ENCODE data around the gene BRS3. TPM values are rescaled to one million over a fixed set of nuclear protein-coding genes. Genes with fewer than 3 reads are reported as not detected.

The BRS3 gene
- polyA plus RNA-seq, 1 donor (not counting 4 experiments of a cell fraction or from before 2014, with no cell fraction given): not detected

- no peaks in the 10 kb centered on the region for H4K20me1 ChIP-seq (ENCODE audit: control insufficient read depth, extremely low read depth, insufficient read depth, low read length)
Measured at GRCh38 chrX:136491832-136492231, 4.1 kb downstream of the BRS3 start.

GRCh38 chrX:136493011-136493410 lies 5.3 kb downstream of the BRS3 start:
- Histone ChIP-seq H3K36me3 (ENCODE audit: control insufficient read depth in 2 of 2, extremely low read depth in 1 of 2, insufficient read depth in 2 of 2, low read length in 2 of 2) (no peaks in the 10 kb centered on the region), H3K4me3 (ENCODE audit: control insufficient read depth in 2 of 3, extremely low read depth in 1 of 3, insufficient read depth in 2 of 3, low read depth in 1 of 3, low read length in 3 of 3) (no peak overlapping the region), H2AFZ (ENCODE audit: control insufficient read depth, low read length) (no peak overlapping the region), H3K4me2 (ENCODE audit: control insufficient read depth, extremely low read depth, insufficient read depth, low read depth, low read length) (no peak overlapping the region), H3K27me3 (ENCODE audit: control insufficient read depth, extremely low read depth, insufficient read depth, low read length) (no peaks in the 10 kb centered on the region), H3K9ac (ENCODE audit: control insufficient read depth, extremely low read depth, insufficient read depth, low read length) (no peak overlapping the region), H3K9me3 (ENCODE audit: control insufficient read depth, low read depth, low read length) (no peaks in the 10 kb centered on the region), H4K20me1 (ENCODE audit: control insufficient read depth, extremely low read depth, insufficient read depth, low read length) (no peaks in the 10 kb centered on the region), H3K27ac (ENCODE audit: control insufficient read depth, insufficient read depth, low read length) (no peak overlapping the region), H3K9me1 (ENCODE audit: control insufficient read depth, extremely low read depth, insufficient read depth, low read length) (no peaks in the 10 kb centered on the region), H3K79me2 (ENCODE audit: control insufficient read depth, insufficient read depth, low read length) (peaks cover 5% of the 10 kb centered on the region), H3K4me1 (ENCODE audit: control insufficient read depth, extremely low read depth, insufficient read depth, low read length) (no peaks in the 10 kb centered on the region)
- no peak for TF ChIP-seq CTCF (optimal IDR thresholded peaks at IDR 0.05 in 1 of 3, IDR thresholded peaks at IDR 0.05 in 1 of 3, conservative IDR thresholded peaks at IDR 0.05 in 1 of 3; ENCODE audit: extremely low read depth in 1 of 3, insufficient read depth in 2 of 3, low read length in 3 of 3)
- TF ChIP-seq EZH2 (IDR thresholded peaks at IDR 0.05; ENCODE audit: low read length): no peak
- dilution Hi-C loops (cut with MboI; ENCODE audit: extremely low pct_ligation_motif_present, low sequenced_read_pairs): no loop called here
- DNase-seq (ENCODE audit: low read depth, low spot score): no peak
- no peak for FAIRE-seq

More at GRCh38 chrX:136491832-136492231, 4.1 kb downstream of the BRS3 start:
- dilution Hi-C loops (cut with MboI; ENCODE audit: extremely low pct_ligation_motif_present, low sequenced_read_pairs): no loop called here
- no peak for TF ChIP-seq EZH2 (IDR thresholded peaks at IDR 0.05; ENCODE audit: low read length)
- TF ChIP-seq CTCF (optimal IDR thresholded peaks at IDR 0.05 in 1 of 3, IDR thresholded peaks at IDR 0.05 in 1 of 3, conservative IDR thresholded peaks at IDR 0.05 in 1 of 3; ENCODE audit: extremely low read depth in 1 of 3, insufficient read depth in 2 of 3, low read length in 3 of 3): peak in 1 of 3 experiments; percentile 22
- Histone ChIP-seq H3K79me2 (ENCODE audit: control insufficient read depth, insufficient read depth, low read length) (no peaks in the 10 kb centered on the region), H3K4me1 (ENCODE audit: control insufficient read depth, extremely low read depth, insufficient read depth, low read length) (no peaks in the 10 kb centered on the region), H3K9me3 (ENCODE audit: control insufficient read depth, low read depth, low read length) (no peaks in the 10 kb centered on the region), H3K9ac (ENCODE audit: control insufficient read depth, extremely low read depth, insufficient read depth, low read length) (no peak overlapping the region), H3K9me1 (ENCODE audit: control insufficient read depth, extremely low read depth, insufficient read depth, low read length) (no peaks in the 10 kb centered on the region), H3K4me2 (ENCODE audit: control insufficient read depth, extremely low read depth, insufficient read depth, low read depth, low read length) (no peak overlapping the region), H3K27ac (ENCODE audit: control insufficient read depth, insufficient read depth, low read length) (no peak overlapping the region), H3K36me3 (ENCODE audit: control insufficient read depth in 2 of 2, extremely low read depth in 1 of 2, insufficient read depth in 2 of 2, low read length in 2 of 2) (no peaks in the 10 kb centered on the region), H3K4me3 (ENCODE audit: control insufficient read depth in 2 of 3, extremely low read depth in 1 of 3, insufficient read depth in 2 of 3, low read depth in 1 of 3, low read length in 3 of 3) (no peak overlapping the region), H3K27me3 (ENCODE audit: control insufficient read depth, extremely low read depth, insufficient read depth, low read length) (no peaks in the 10 kb centered on the region), H2AFZ (ENCODE audit: control insufficient read depth, low read length) (no peak overlapping the region)
- no peak for FAIRE-seq
- no peak for DNase-seq (ENCODE audit: low read depth, low spot score)
